HepG2 (cell line): ENCODE results near the gene KLHL12. TPM values are rescaled to one million over a fixed set of nuclear protein-coding genes. Genes with fewer than 3 reads are reported as not detected.

Experiments used
- CBX1 ChIP-seq: IDR thresholded peaks from one replicate; pipeline ENCODE4 v1.6.1; 2016; ENCODE audit warnings: antibody characterized with exemption, low read depth
- CEBPZ ChIP-seq: IDR thresholded peaks from 2 replicates; pipeline ENCODE4 v1.6.1; 2012; ENCODE audit warnings: low read length, improper control_type of control experiment
- EED ChIP-seq: sonication (generic); formaldehyde crosslinking; IDR thresholded peaks from 2 replicates; pipeline ENCODE4 v1.5.0; 2020; ENCODE audit warnings: mild to moderate bottlenecking, missing genetic modification reagents
- ETV6 ChIP-seq: sonication (generic); formaldehyde crosslinking; conservative IDR thresholded peaks from 2 replicates; pipeline ENCODE4 v1.4.0; 2020; ENCODE audit warnings: missing genetic modification reagents
- GTF2F1 ChIP-seq: fragments of 150-350 bp; IDR thresholded peaks from 2 replicates; pipeline ENCODE4 v1.6.1; 2014; ENCODE audit warnings: low read length
- HCFC1 ChIP-seq: fragments of 150-350 bp; IDR thresholded peaks from 2 replicates; pipeline ENCODE4 v1.6.1; 2014; ENCODE audit warnings: low read depth, low read length
- HMG20A ChIP-seq: IDR thresholded peaks from 2 replicates; pipeline ENCODE4 v1.6.1; 2016; ENCODE audit warnings: borderline replicate concordance
- JUNB ChIP-seq: sonication (generic); formaldehyde crosslinking; IDR thresholded peaks from 2 replicates; pipeline ENCODE4 v1.8.0; 2022; ENCODE audit warnings: missing genetic modification reagents, mild to moderate bottlenecking, borderline replicate concordance
- KDM5B ChIP-seq: sonication (generic); formaldehyde crosslinking; IDR thresholded peaks from 2 replicates; pipeline ENCODE4 v1.4.0; 2020; ENCODE audit warnings: missing genetic modification reagents, mild to moderate bottlenecking, borderline replicate concordance
- LBX2 ChIP-seq: sonication (generic); formaldehyde crosslinking; IDR thresholded peaks from 2 replicates; pipeline ENCODE4 v1.5.0; 2020; ENCODE audit warnings: missing genetic modification reagents, mild to moderate bottlenecking, borderline replicate concordance
- NR1H2 ChIP-seq: sonication (generic); formaldehyde crosslinking; IDR thresholded peaks from 2 replicates; pipeline ENCODE4 v1.8.1; 2022; ENCODE audit warnings: low read depth, missing genetic modification reagents, borderline replicate concordance
- PHF21A ChIP-seq: sonication (generic); formaldehyde crosslinking; IDR thresholded peaks from 2 replicates; pipeline ENCODE4 v1.5.0; 2020; ENCODE audit warnings: mild to moderate bottlenecking, missing genetic modification reagents
- REL ChIP-seq: sonication (generic); formaldehyde crosslinking; conservative IDR thresholded peaks from 2 replicates; pipeline ENCODE4 v1.8.0; 2022; ENCODE audit warnings: mild to moderate bottlenecking, missing genetic modification reagents, moderate library complexity
- STAT6 ChIP-seq: sonication (generic); formaldehyde crosslinking; IDR thresholded peaks from 2 replicates; pipeline ENCODE4 v1.4.0; 2020; ENCODE audit warnings: missing genetic modification reagents, mild to moderate bottlenecking, borderline replicate concordance
- TBL1XR1 ChIP-seq: fragments of 150-350 bp; IDR thresholded peaks from 2 replicates; pipeline ENCODE4 v1.6.1; 2014; ENCODE audit warnings: borderline replicate concordance, low read length; ENCODE audit not compliant: partially characterized antibody
- TEAD3 ChIP-seq: optimal IDR thresholded peaks from 2 replicates; pipeline ENCODE3; 2016; ENCODE audit warnings: borderline replicate concordance
- ZIK1 ChIP-seq: sonication (generic); formaldehyde crosslinking; IDR thresholded peaks from 2 replicates; pipeline ENCODE4 v1.5.0; 2020; ENCODE audit warnings: mild to moderate bottlenecking, low read depth, missing genetic modification reagents, borderline replicate concordance
- ZKSCAN1 ChIP-seq: fragments of 150-350 bp; IDR thresholded peaks from 2 replicates; pipeline ENCODE4 v1.6.1; 2014; ENCODE audit warnings: low read length
- ZNF10 ChIP-seq: sonication (generic); formaldehyde crosslinking; IDR thresholded peaks from 2 replicates; pipeline ENCODE4 v1.4.0; 2020; ENCODE audit warnings: mild to moderate bottlenecking, low read depth, missing genetic modification reagents, borderline replicate concordance
- ZNF354B ChIP-seq: sonication (generic); formaldehyde crosslinking; IDR thresholded peaks from 2 replicates; pipeline ENCODE4 v1.8.0; 2022; ENCODE audit warnings: mild to moderate bottlenecking, missing genetic modification reagents
- ZNF547 ChIP-seq: sonication (generic); formaldehyde crosslinking; IDR thresholded peaks from 2 replicates; pipeline ENCODE4 v1.5.1; 2020; ENCODE audit warnings: mild to moderate bottlenecking, missing genetic modification reagents
- ZNF605 ChIP-seq: sonication (generic); formaldehyde crosslinking; IDR thresholded peaks from 2 replicates; pipeline ENCODE4 v1.8.0; 2022; ENCODE audit warnings: mild to moderate bottlenecking, missing genetic modification reagents
- ZNF709 ChIP-seq: sonication (generic); formaldehyde crosslinking; IDR thresholded peaks from 2 replicates; pipeline ENCODE4 v1.5.0; 2020; ENCODE audit warnings: mild to moderate bottlenecking, missing genetic modification reagents
- ZNF772 ChIP-seq: sonication (generic); formaldehyde crosslinking; IDR thresholded peaks from 2 replicates; pipeline ENCODE4 v1.5.0; 2020; ENCODE audit warnings: mild to moderate bottlenecking, missing genetic modification reagents
- polyA plus RNA-seq, 8 experiments: library from polyadenylated mRNA; depleted of rRNA in 3 of 8; stranded (reverse) in 7 of 8; unstranded in 1 of 8; fragments of >200 nt; fragmentation: Illumina TruSeq in 4 of 8; extraction: Trizol in 4 of 8; gene quantifications; 2 replicates each; pipeline versions ENCODE4 v1.2.1 to v1.2.3, GENCODE V29; 2011 to 2016; ENCODE audit warnings: low read depth in 4 of 8, missing spikeins in 1 of 8, mixed read lengths in 1 of 8; ENCODE audit not compliant: insufficient read depth in 1 of 8
- total RNA-seq, 5 experiments: library from RNA; depleted of rRNA; stranded (reverse); fragments of >200 nt; fragmentation: Illumina TruSeq; extraction: Trizol; gene quantifications; 2 replicates each; pipeline ENCODE4 v1.2.3, GENCODE V29; 2016; ENCODE audit warnings: low read depth in 1 of 5

Gene KLHL12
- total and polyA plus RNA-seq, 2 of the 13 experiments (the other 11 are each of a cell fraction or from before 2014, with no cell fraction given): 19.2 to 25.2 TPM

DNA sequence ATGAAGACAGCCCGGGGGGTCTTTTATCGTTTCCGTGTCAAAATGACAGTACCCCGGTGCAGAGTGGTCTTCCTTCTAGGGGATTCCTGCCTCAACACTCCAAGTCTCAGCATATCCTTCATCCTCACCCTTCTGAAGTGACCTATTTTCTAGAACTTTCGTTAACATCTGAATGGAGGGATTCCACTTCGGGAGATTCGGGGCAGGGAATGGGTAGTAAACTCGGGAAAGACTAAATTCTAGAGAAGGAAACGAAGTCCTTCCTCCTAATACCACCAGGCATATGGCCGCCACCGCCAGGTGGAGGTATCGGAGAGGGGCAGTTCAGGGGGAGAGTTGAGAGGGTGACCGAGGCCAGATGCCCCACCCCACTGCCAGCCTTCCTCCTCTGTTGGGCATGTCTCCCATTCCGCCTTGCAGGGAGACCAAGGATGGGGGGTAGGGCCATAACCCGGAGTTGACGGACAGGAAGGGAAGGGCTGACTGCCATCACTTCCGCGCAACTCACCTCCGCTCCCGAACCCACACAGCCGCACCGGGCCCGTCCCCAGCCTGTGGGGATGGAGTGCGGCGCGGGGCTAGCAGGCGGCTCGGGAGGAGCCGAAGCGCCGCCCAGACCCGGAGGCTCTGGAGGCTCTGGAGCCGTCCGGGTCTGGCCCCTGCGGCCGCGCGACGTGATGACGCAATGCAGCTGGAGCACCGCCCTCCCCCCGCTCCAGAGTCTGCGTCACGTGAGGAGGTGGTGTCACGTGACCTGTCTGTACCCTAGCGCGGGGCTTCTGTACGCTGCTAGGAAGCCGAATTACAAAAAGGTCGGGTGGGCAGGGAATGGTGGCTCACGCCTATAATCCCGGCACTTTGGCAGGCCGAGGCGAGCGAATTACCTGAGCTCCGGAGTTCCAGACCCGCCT, at the start of gene KLHL12 (continued):
- TF ChIP-seq ETV6 (CRISPR knock-in tag) (0 out of 2 replicates have a peak, but pooled peaks have one; percentile 82), ZNF772 (CRISPR knock-in tag) (peak; percentile 91), LBX2 (CRISPR knock-in tag) (no peak), STAT6 (0 out of 2 replicates have a peak, but pooled peaks have one; percentile 56), TBL1XR1 (peak; percentile 71), NR1H2 (CRISPR knock-in tag) (no peak), CEBPZ (no peak), EED (CRISPR knock-in tag) (peak; percentile 83; the same call in 1 of the 2 replicates), ZKSCAN1 (no peak), HMG20A (CRISPR knock-in tag) (0 out of 2 replicates have a peak, but pooled peaks have one; percentile 23), ZNF10 (no peak), ZNF605 (CRISPR knock-in tag) (peak; percentile 74; the same call in 1 of the 2 replicates), REL (CRISPR knock-in tag) (peak; percentile 67; the same call in 1 of the 2 replicates), CBX1 (peak; percentile 74), ZNF547 (peak; percentile 75), ZNF709 (no peak), TEAD3 (peak; percentile 69), JUNB (CRISPR knock-in tag) (no peak), GTF2F1 (peak; percentile 94; the same call in 1 of the 2 replicates), KDM5B (CRISPR knock-in tag) (peak; percentile 72), ZNF354B (no peak; the same call in 1 of the 2 replicates), HCFC1 (peak; percentile 69), PHF21A (CRISPR knock-in tag) (peak; percentile 87), ZIK1 (0 out of 2 replicates have a peak, but pooled peaks have one; percentile 69)
